ENCODE data around the gene OR7C1. TPM values are rescaled to one million over a fixed set of nuclear protein-coding genes. Genes with fewer than 3 reads are reported as not detected.

The OR7C1 gene
- not detected for polyA plus RNA-seq (2013, experiment 1 of 2)
- not detected for polyA plus RNA-seq (2013, experiment 2 of 2)

DNA sequence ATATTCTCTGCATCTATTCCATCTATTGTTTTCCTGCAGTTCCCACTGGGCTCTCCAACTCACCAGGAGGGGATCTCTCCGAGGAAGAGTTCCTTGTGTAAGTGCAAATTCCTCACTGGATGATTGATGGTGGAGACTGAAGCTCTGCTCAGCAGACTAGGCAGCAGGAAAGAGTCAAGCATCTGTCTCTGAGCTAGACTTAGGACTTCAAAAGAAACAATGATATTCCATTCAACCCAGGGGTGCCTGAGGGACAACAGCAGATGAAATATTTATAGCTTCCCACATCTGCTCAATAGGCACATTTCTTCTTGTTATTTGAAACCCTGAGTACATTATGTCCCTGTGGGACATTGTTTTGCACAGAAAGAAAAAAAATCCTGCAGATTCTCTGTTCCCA, at the start of gene OR7C1, which contains the start of gene OR7A5:
Gene OR7C1 (minus strand): TSS at position 175 of the 400 bp plus-strand sequence. CDS start 35,049 bp downstream, outside the sequence.
Gene OR7A5 (minus strand): TSS at position 175 of the 400 bp plus-strand sequence. CDS start 6,944 bp downstream, outside the sequence.
- Histone ChIP-seq H3K4me1 (ENCODE audit: control insufficient read depth in 2 of 2, insufficient read depth in 1 of 2, low read depth in 1 of 2, low read length in 2 of 2) (no peaks in the 10 kb centered on the region), H3K18ac (ENCODE audit: low read length) (no peak within 1 kb of the TSS), H3K4ac (ENCODE audit: low read length) (no peak within 1 kb of the TSS), H4K91ac (ENCODE audit: low read depth, low read length, poor library complexity) (no peak within 1 kb of the TSS), H3K9ac (ENCODE audit: low read depth, low read length, poor library complexity) (no peak within 1 kb of the TSS), H2BK120ac (ENCODE audit: low read depth, low read length) (no peak within 1 kb of the TSS), H3K79me1 (ENCODE audit: low read depth, low read length) (no peaks in the 10 kb centered on the region), H2BK5ac (ENCODE audit: low read length) (no peak within 1 kb of the TSS), H3K23ac (ENCODE audit: low read depth, low read length, poor library complexity) (no peak within 1 kb of the TSS), H3K4me2 (ENCODE audit: insufficient read depth, low read length, poor library complexity, severe bottlenecking) (no peak within 1 kb of the TSS), H2AK5ac (ENCODE audit: low read depth, low read length) (no peak within 1 kb of the TSS), H4K8ac (ENCODE audit: low read depth, low read length) (peak within 1 kb of the TSS; percentile 17), H2BK12ac (ENCODE audit: low read length) (no peak within 1 kb of the TSS), H2BK15ac (ENCODE audit: low read length) (no peak within 1 kb of the TSS), H3K27ac (replicated peaks; ENCODE audit: low read length) (no peak within 1 kb of the TSS), H3K9me3 (replicated peaks in 1 of 2; ENCODE audit: control insufficient read depth in 2 of 2, insufficient read depth in 1 of 2, low read depth in 1 of 2, low read length in 2 of 2) (no peaks in the 10 kb centered on the region), H3K27me3 (ENCODE audit: control insufficient read depth in 3 of 3, insufficient read depth in 3 of 3, low read depth in 1 of 3, low read length in 3 of 3) (peaks cover 0 to 6% (median 0%) of the 10 kb centered on the region in 3 experiments), H2AFZ (ENCODE audit: low read length) (no peak within 1 kb of the TSS), H3K14ac (ENCODE audit: low read length) (no peak within 1 kb of the TSS), H3K4me3 (ENCODE audit: low read length in 2 of 2) (peak within 1 kb of the TSS in 1 of 2 donors; percentile 42), H3K36me3 (replicated peaks in 1 of 2; ENCODE audit: control insufficient read depth in 2 of 2, insufficient read depth in 2 of 2, low read length in 2 of 2) (no peaks in the 10 kb centered on the region)
- no peak for DNase-seq (ENCODE audit: low spot score)
- WGBS, 2 donors (ENCODE audit: extremely low coverage in 2 of 2, insufficient read length in 2 of 2, insufficient replicate concordance in 1 of 2), result no CpG with 5 or more reads among the region's 1 CpG

DNA sequence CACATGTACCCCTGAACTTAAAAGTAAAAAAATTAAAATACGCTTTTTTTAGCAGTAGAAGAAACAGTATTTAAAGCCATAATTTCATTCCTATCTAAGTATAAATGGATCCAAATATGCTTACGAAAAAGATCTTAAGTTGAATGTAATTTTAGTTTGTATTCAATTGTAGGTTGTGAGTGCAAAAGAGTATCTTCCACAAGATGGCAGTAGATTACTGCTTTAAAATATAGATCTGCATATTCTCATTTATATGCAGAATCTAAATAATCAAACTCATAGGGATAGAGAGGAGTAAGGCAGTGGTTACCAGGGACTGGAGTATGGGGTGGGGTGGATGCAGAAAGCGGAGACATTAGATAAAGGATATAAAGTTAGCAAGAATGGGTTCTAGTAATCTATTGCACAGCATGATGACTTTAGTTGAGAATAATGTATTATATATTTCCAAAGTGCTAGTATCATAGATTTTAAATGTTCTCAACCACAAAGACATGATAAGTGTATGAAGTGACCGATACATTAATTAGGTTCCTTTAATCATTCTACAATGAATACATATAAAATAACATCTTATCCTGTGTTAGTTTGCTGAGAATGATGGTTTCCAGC, 36.7 kb upstream of the OR7C1 start:
- Histone ChIP-seq H4K91ac (ENCODE audit: low read depth, low read length, poor library complexity) (no peak overlapping the region), H2BK120ac (ENCODE audit: low read depth, low read length) (no peak overlapping the region), H3K27me3 (ENCODE audit: control insufficient read depth in 3 of 3, insufficient read depth in 3 of 3, low read depth in 1 of 3, low read length in 3 of 3) (no peaks in the 10 kb centered on the region), H3K4me1 (ENCODE audit: control insufficient read depth in 2 of 2, insufficient read depth in 1 of 2, low read depth in 1 of 2, low read length in 2 of 2) (no peaks in the 10 kb centered on the region), H3K79me1 (ENCODE audit: low read depth, low read length) (no peaks in the 10 kb centered on the region), H3K23ac (ENCODE audit: low read depth, low read length, poor library complexity) (no peak overlapping the region), H3K27ac (replicated peaks; ENCODE audit: low read length) (no peak overlapping the region), H3K9ac (ENCODE audit: low read depth, low read length, poor library complexity) (no peak overlapping the region), H3K4me3 (ENCODE audit: low read length in 2 of 2) (no peak overlapping the region), H3K18ac (ENCODE audit: low read length) (no peak overlapping the region), H3K14ac (ENCODE audit: low read length) (no peak overlapping the region), H2AFZ (ENCODE audit: low read length) (no peak overlapping the region), H3K36me3 (replicated peaks in 1 of 2; ENCODE audit: control insufficient read depth in 2 of 2, insufficient read depth in 2 of 2, low read length in 2 of 2) (no peaks in the 10 kb centered on the region), H3K4ac (ENCODE audit: low read length) (no peak overlapping the region), H2BK12ac (ENCODE audit: low read length) (no peak overlapping the region), H3K9me3 (replicated peaks in 1 of 2; ENCODE audit: control insufficient read depth in 2 of 2, insufficient read depth in 1 of 2, low read depth in 1 of 2, low read length in 2 of 2) (peaks cover 0 to 7% of the 10 kb centered on the region in 2 donors), H4K8ac (ENCODE audit: low read depth, low read length) (no peak overlapping the region), H2BK5ac (ENCODE audit: low read length) (no peak overlapping the region), H3K4me2 (ENCODE audit: insufficient read depth, low read length, poor library complexity, severe bottlenecking) (no peak overlapping the region), H2AK5ac (ENCODE audit: low read depth, low read length) (no peak overlapping the region), H2BK15ac (ENCODE audit: low read length) (no peak overlapping the region)
- no peak for DNase-seq (ENCODE audit: low spot score)
- WGBS, 2 donors (ENCODE audit: extremely low coverage in 2 of 2, insufficient read length in 2 of 2, insufficient replicate concordance in 1 of 2), result no CpG with 5 or more reads among the region's 4 CpGs

DNA sequence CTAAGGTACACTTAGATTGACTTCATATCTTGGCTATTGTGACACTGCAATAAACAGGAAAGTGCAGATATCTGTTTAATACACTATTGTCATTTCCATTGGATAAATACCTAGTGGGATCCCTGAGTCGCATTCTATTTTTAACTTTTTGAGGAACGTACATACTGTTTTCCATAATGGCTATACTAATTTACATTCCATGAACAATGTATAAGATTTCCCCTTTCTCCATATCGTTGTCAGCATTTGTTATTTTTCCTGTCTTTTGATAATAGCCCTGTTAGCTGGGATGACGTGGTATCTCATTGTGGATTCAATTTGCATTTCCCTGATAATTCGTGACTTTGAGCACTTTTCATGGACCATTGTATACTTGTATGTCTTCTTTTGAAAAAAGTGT, 33.5 kb upstream of the OR7C1 start:
- WGBS, 2 donors (ENCODE audit: extremely low coverage in 2 of 2, insufficient read length in 2 of 2, insufficient replicate concordance in 1 of 2), result no CpG with 5 or more reads among the region's 5 CpGs
- H3K27ac ChIP-seq (replicated peaks; ENCODE audit: low read length), result no peak overlapping the region
- H3K4ac ChIP-seq (ENCODE audit: low read length), result no peak overlapping the region
- H2BK120ac ChIP-seq (ENCODE audit: low read depth, low read length), result no peak overlapping the region
- H2BK12ac ChIP-seq (ENCODE audit: low read length), result no peak overlapping the region
- no peak for DNase-seq (ENCODE audit: low spot score)
- no peak overlapping the region for H3K4me3 ChIP-seq (ENCODE audit: low read length in 2 of 2)
- no peak overlapping the region for H3K14ac ChIP-seq (ENCODE audit: low read length)
- H2AFZ ChIP-seq (ENCODE audit: low read length), result no peak overlapping the region
- no peak overlapping the region for H3K18ac ChIP-seq (ENCODE audit: low read length)
- H3K4me2 ChIP-seq (ENCODE audit: insufficient read depth, low read length, poor library complexity, severe bottlenecking), result no peak overlapping the region
- H4K8ac ChIP-seq (ENCODE audit: low read depth, low read length), result no peak overlapping the region
- no peak overlapping the region for H3K9ac ChIP-seq (ENCODE audit: low read depth, low read length, poor library complexity)
- H2BK15ac ChIP-seq (ENCODE audit: low read length), result no peak overlapping the region
- peaks cover 0 to 3% of the 10 kb centered on the region in 2 donors for H3K9me3 ChIP-seq (replicated peaks in 1 of 2; ENCODE audit: control insufficient read depth in 2 of 2, insufficient read depth in 1 of 2, low read depth in 1 of 2, low read length in 2 of 2)
- no peaks in the 10 kb centered on the region for H3K4me1 ChIP-seq (ENCODE audit: control insufficient read depth in 2 of 2, insufficient read depth in 1 of 2, low read depth in 1 of 2, low read length in 2 of 2)
- no peak overlapping the region for H2AK5ac ChIP-seq (ENCODE audit: low read depth, low read length)
- H4K91ac ChIP-seq (ENCODE audit: low read depth, low read length, poor library complexity), result no peak overlapping the region
- H3K27me3 ChIP-seq (ENCODE audit: control insufficient read depth in 3 of 3, insufficient read depth in 3 of 3, low read depth in 1 of 3, low read length in 3 of 3), result no peaks in the 10 kb centered on the region
- H2BK5ac ChIP-seq (ENCODE audit: low read length), result no peak overlapping the region
- no peaks in the 10 kb centered on the region for H3K36me3 ChIP-seq (replicated peaks in 1 of 2; ENCODE audit: control insufficient read depth in 2 of 2, insufficient read depth in 2 of 2, low read length in 2 of 2)
- H3K23ac ChIP-seq (ENCODE audit: low read depth, low read length, poor library complexity), result no peak overlapping the region
- H3K79me1 ChIP-seq (ENCODE audit: low read depth, low read length), result no peaks in the 10 kb centered on the region

- H3K36me3 ChIP-seq (replicated peaks in 1 of 2; ENCODE audit: control insufficient read depth in 2 of 2, insufficient read depth in 2 of 2, low read length in 2 of 2), result no peaks in the 10 kb centered on the region
- H3K4me3 ChIP-seq (ENCODE audit: low read length in 2 of 2), result no peak within 1 kb of the TSS
- no peak within 1 kb of the TSS for H3K14ac ChIP-seq (ENCODE audit: low read length)
- H2BK120ac ChIP-seq (ENCODE audit: low read depth, low read length), result no peak within 1 kb of the TSS
- no peak for DNase-seq (ENCODE audit: low spot score)
- H3K4ac ChIP-seq (ENCODE audit: low read length), result no peak within 1 kb of the TSS
- H3K27ac ChIP-seq (replicated peaks; ENCODE audit: low read length), result no peak within 1 kb of the TSS
- no peak within 1 kb of the TSS for H2BK12ac ChIP-seq (ENCODE audit: low read length)
- H2BK15ac ChIP-seq (ENCODE audit: low read length), result no peak within 1 kb of the TSS
- no CpG with 5 or more reads among the region's 5 CpGs for WGBS, 2 donors (ENCODE audit: extremely low coverage in 2 of 2, insufficient read length in 2 of 2, insufficient replicate concordance in 1 of 2)
- no peaks in the 10 kb centered on the region for H3K79me1 ChIP-seq (ENCODE audit: low read depth, low read length)
- peaks cover 0 to 15% (median 0%) of the 10 kb centered on the region in 3 experiments for H3K27me3 ChIP-seq (ENCODE audit: control insufficient read depth in 3 of 3, insufficient read depth in 3 of 3, low read depth in 1 of 3, low read length in 3 of 3)
- H3K23ac ChIP-seq (ENCODE audit: low read depth, low read length, poor library complexity), result no peak within 1 kb of the TSS
- no peak within 1 kb of the TSS for H3K18ac ChIP-seq (ENCODE audit: low read length)
- H3K4me1 ChIP-seq (ENCODE audit: control insufficient read depth in 2 of 2, insufficient read depth in 1 of 2, low read depth in 1 of 2, low read length in 2 of 2), result no peaks in the 10 kb centered on the region
- H2AFZ ChIP-seq (ENCODE audit: low read length), result no peak within 1 kb of the TSS
- H4K91ac ChIP-seq (ENCODE audit: low read depth, low read length, poor library complexity), result no peak within 1 kb of the TSS
- H3K9ac ChIP-seq (ENCODE audit: low read depth, low read length, poor library complexity), result no peak within 1 kb of the TSS
- H4K8ac ChIP-seq (ENCODE audit: low read depth, low read length), result no peak within 1 kb of the TSS
- no peak within 1 kb of the TSS for H2AK5ac ChIP-seq (ENCODE audit: low read depth, low read length)
- peaks cover 0 to 5% of the 10 kb centered on the region in 2 donors for H3K9me3 ChIP-seq (replicated peaks in 1 of 2; ENCODE audit: control insufficient read depth in 2 of 2, insufficient read depth in 1 of 2, low read depth in 1 of 2, low read length in 2 of 2)
- no peak within 1 kb of the TSS for H2BK5ac ChIP-seq (ENCODE audit: low read length)
- no peak within 1 kb of the TSS for H3K4me2 ChIP-seq (ENCODE audit: insufficient read depth, low read length, poor library complexity, severe bottlenecking)
Observed at GRCh38 chr19:14848822-14849221, 13.8 kb upstream of the OR7C1 start, which contains the start of gene OR7A10. TSS of gene OR7A10 (minus strand) at chr19:14848922. CDS start at chr19:14841877, 7,045 bp downstream.
